Measurements from ENCODE around the gene WWOX.

DNA sequence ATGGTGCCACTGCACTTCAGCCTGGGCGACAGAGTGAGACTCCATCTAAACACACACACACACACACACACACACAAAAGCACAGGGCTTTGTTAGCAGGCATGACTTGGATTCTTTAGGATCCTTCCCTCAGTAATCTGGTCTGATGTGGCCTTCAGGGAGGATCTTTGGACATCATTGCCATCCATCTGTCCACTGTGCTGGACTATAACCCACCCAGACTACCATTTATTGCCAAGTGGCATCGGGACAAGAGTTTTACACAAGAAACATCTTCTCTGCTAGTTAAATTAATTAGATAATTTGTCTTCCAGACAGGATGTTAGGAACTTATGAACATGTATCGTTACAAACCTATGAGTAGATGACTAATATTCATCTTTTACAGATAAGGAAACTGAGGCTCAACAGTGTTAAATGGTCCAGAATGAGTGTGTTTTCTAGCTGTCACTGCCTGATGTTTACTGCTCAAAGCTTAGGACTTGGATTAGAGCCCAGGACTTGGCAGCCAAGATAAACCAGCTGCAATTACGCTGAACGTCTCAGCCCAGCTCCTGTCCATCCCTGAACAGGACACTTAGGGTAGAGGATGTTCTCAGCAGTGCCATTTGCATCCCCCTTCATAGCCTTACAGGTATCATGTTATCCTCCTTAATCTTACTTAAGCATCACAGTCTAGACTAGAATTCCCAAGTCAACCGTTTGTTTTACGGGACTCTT lies 285.8 kb downstream of the WWOX start:
- no peak for TF ChIP-seq EZH2phosphoT487 (IDR thresholded peaks at IDR 0.05; ENCODE audit: borderline replicate concordance, low read length)
- TF ChIP-seq, protein P1, sequence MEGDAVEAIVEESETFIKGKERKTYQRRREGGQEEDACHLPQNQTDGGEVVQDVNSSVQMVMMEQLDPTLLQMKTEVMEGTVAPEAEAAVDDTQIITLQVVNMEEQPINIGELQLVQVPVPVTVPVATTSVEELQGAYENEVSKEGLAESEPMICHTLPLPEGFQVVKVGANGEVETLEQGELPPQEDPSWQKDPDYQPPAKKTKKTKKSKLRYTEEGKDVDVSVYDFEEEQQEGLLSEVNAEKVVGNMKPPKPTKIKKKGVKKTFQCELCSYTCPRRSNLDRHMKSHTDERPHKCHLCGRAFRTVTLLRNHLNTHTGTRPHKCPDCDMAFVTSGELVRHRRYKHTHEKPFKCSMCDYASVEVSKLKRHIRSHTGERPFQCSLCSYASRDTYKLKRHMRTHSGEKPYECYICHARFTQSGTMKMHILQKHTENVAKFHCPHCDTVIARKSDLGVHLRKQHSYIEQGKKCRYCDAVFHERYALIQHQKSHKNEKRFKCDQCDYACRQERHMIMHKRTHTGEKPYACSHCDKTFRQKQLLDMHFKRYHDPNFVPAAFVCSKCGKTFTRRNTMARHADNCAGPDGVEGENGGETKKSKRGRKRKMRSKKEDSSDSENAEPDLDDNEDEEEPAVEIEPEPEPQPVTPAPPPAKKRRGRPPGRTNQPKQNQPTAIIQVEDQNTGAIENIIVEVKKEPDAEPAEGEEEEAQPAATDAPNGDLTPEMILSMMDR (conservative IDR thresholded peaks at IDR 0.05; ENCODE audit: low read depth, low read length) = no peak
